Stimulated activated CD8-positive, alpha-beta memory T cell treated with anti-CD3 and anti-CD28 coated beads, Interleukin-12 subunit alpha, Interleukin-12 subunit beta, amount 100 ng/mL, for 1 hour (primary cell): ENCODE data around the gene KCND1.
A peak's percentile ranks its signal among the peaks of the same experiment; 100 is the strongest.

Experiments used
- DNase-seq: peaks from one replicate; pipeline ENCODE4 v3.0.0-alpha.2; 2020; ENCODE audit warnings: low read depth

KCND1 gene

DNA sequence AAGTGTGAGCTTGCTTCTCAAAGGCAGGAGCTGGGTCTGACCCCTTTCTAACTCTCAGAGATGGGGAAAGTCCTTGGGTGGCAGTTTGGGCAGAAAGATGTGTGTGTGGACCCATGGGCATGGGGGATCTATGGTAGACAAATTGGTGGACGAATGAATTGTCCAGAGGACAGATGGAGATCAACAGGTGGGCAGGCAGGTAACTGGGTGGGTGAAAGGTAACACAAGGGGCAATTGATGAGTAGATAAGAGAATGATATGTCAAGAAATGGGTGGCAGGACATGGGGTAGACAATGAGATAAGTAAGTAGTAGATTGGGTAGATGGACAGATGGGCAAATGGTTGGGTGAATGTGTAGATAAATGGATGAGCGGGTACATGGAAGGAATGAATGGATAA is 2.9 kb upstream of the KCND1 start:
- DNase-seq = no peak

DNA sequence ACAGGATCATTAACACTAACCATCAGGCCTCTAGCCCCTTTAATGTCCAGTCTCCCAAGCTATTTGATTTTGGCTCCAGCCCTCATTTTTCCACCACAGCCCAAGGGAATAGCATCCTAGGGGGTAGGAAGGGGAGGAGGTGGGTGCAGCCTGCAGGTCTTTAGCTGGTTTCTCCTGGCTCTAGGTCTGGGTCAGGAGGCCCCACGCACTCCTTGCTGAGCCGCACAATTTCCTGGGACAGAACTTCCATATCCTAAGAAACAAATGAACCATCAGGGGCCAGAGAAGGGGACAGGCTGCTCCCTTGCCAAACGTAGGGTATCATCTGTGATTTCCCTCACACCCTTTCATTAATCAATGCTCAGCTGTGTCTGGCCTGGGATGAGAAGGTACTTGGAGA is 2.4 kb upstream of the KCND1 start:
- no peak for DNase-seq

DNA sequence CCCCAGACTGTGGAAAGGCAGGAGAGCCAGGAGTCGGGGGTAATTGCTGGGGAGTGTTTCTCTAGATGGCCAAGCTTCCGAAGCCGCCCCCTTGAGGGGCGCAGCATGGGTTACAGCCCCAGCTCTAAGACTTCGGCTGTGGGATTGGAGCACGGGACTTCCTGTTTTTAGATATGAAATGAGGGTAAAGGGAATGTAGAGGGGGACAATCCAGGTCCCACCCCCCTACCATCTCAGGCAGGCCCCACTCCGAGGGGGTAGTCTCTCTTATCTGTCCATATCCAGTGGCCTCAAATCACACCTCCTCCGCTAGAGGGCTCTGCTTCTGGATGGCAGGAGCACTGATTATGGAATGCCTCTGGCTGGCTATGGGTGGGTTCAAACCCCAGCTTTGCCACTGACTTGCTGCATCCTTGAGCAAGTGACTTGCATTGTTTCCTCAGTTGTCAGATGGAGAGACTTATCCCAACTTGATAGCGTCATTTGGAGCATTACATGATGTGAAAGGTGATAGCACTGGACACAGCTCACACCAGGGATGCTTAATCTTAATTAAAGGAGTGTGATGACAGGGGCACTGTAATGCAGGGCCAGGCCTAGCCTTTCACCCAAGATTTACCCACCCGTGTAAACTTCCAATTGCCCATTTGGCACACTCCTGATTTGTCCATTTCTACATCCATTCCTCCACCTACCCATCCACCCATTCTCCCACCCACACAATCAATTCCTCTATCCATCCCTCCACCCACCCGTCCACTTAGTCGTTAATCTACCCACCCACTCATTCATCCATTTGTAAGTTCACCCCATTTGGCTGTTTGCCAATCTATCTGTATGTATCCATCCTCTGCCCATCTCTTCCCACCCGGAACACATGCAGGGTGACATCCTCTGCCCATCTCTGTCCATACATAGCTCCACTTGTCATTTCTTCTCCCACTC is 848 bp upstream of the KCND1 start:
- DNase-seq = no peak

DNA sequence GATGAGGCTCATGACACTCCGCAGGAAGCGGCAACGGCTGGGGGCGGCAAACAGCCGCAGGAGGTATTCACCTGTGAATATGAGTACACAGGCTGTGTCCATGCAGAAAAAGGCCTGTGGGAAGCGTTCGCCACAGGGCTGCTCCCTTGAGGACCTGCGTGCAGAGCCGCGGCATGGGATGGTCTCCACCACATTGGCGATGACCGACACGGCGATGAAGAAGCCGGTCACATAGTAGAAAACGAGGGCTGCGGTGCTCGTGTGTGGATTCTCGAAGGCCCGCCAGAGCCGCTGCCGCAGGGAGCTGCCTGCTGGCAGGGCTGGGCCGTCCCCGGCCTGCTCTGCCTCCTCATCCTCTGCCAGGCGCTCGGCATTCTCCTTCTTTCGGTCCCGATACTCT is 2.2 kb downstream of the KCND1 start:
- DNase-seq = no peak

DNA sequence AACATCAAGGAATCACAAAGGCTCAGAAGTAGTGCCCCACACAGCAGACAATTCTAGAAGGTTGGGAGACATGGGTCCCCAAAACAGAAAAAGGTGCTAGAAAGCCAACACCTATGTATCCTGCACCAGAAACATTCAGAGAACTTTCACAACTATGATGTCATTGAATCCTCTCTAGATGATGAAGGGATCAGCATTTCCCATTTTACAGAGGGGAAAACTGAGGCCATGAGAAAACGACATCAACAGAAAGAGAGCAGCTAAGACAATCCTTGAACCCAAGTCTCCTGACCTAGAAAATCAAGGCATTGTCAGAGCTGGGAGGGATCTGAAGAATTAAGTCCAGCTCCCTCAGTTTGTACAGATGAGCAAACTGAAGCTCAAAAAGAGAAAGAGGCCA is 3.3 kb downstream of the KCND1 start:
- no peak for DNase-seq

DNA sequence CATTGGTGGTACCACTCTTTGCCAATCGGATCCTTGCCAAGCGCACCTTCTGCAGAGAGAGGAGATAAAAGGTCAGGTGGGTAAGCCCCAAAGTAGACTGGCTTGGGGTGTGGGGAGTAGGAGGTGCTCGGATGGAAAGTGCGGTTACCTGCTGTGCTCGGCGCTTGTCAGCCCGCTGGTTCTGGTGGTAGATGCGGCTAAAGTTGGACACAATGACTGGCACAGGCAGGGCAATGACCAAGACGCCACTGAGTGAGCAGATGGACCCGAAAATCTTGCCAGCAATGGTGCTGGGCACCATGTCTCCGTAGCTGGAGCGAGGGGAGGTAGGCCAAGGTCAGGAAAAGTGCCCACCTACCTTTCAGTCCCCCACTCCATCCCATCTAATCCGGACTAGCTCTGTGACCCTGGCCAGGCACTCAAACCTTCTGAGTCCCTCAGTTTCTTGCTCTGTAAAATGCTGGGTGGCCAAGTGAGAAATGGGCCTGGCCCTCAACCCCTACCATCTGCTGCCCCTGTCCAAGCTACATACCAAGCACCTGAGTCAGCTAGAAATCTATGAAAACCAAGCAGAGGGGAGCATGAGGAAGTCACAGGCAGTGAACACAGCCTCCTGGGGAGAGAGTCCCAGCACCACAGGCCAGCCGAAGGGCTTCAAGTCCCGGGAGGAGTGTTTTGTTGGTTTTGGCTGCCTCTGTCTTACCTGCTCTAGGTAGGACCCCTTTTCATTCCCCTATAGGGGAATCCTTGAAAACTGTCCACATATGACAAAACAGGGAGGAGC is 4.7 kb downstream of the KCND1 start:
- DNase-seq = no peak

DNA sequence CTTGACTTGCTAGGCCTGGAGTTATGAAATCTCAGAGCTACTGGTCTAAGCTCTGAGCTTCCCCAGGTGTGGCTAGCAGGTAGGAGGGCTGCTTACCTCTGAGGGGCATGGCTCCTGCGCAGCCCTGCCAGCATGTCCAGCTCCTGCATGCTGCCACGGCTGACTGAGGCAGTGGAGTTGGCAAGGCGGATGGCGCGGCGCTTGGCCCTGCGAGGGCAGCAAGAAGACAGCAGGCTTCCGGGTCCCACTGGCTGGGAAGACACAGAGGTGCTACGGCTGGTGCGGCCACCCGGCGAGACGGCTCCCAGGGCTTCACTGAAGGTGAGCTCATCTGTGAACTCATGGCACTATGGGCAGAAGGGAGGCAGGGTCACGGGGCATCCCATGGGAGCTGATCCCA is 5.7 kb downstream of the KCND1 start:
- no peak for DNase-seq

DNA sequence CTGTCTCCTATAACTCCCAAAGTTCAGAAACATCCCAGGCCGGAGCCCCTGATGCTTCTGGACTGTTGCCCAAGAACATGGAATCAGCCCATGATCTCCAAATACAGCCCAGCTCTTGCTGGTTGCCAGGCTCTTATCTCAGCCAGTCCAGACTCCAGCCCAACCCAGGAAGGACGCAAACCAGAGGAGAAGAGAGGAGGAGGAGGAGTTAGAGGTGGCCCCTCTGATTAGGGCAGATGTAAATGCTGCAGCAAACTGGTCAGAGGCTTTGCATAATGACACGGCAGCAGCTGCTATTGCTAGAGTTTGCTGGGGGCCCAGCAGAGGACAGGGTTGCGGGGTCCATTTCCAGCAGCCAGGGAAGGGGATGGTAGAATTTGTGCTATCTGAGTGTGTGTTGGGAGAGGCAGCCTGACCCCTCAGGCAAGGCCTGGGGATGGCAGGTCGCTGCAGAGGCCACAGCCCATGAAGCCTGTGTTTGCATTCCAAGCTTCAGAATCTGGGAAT is 10.0 kb downstream of the KCND1 start:
- DNase-seq = no peak

DNA sequence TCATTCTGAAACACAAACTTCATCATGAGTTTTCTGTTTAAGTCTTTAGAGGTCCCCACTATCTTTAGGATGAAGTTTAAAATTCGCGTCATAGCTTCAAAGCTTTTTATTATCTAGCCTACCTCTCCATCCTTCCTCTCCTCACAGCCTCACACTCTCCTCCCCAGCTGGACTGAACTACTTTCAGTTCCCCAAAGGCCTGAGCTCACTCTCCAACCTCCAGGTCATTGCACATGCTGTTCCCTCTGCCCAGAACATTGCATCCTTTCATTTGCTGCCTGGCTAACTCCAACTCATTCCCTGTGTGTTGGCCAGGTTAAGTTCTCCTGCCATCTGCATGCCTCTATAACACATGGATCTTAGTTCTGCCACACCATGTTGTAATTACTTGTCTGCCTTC is 11.4 kb downstream of the KCND1 start:
- DNase-seq = no peak

DNA sequence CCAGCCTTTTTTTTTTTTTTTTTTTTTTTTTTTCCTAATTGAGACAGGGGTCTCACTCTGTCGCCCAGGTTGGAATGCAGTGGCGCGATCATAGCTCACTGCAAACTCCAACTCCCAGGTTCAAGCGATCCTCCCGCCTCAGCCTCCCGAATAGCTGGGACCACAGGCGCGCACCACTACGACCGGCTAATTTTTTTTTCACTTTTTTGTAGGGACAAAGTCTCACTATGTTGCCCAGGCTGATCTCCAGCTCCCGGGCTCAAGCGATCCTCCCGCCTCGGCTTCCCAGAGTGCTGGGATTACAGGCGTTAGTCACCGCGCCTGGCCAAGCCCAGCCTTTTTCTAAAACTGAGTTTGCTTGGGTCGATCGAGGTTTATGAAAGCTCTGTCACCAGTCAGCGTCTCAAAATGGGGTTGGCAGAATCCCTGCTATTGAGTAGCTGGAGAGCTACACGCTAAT is 13.0 kb downstream of the KCND1 start:
- no peak for DNase-seq

DNA sequence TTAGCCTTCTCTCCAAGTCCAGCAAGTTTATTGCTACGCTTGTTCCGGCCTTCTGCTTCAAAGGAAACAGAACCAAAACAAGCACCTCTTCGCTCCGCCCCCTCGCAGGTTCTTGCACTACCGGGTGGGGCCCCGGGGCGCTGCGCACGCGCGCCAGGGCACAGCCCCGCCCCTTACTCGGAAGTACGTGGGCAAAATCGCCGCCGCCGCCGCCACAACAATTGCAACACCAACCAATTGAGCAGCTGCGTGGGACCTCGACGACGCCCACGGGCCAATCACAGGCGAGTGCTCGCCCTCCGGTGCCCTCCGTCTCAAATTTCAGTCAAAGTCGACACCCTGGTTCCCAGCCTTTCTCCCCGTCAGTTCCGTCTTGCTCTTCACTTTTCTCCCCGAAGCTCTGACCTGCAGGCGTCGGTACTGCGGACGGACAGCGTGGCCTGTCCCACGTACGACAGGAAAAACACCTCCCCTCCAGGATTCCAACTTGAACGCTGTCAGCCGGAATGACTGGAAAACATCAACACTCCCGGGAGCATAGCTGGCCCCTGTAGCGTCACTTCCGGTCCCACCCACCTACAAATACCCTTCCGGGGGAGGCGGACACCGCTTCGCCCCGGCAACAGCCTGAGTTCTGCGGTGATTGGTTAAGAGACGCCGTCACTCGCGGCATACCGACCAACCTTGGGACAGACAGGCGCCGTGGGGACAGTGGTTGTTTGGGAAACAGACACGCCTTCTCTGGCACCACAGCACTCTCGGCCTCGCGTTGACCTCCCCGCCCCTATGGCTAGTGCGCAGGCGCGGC is 13.6 kb downstream of the KCND1 start:
- DNase-seq = peak; percentile 85

DNA sequence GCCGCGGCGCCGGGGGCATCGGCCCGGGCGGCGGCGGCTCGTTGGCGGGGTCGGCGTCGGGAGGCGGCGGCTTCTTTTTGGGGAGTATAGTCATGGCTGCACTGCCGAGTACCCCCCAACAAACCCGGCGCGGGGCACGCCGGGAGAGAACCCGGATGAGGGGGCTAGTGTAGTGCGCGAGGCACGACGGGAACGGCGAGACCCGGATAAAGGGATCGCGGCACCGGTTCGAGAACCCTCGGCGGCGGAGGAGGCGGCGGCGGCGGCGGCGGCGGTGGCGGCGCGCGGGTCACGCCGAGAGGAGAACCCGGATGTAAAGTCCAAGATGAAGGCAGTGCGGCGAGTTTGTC is 14.2 kb downstream of the KCND1 start, which contains the start of gene OTUD5:
Gene OTUD5 (minus strand): TSS at position 131 of the 350 bp plus-strand sequence. CDS start 37 bp downstream, at position 94.
- DNase-seq = peak; percentile 60

DNA sequence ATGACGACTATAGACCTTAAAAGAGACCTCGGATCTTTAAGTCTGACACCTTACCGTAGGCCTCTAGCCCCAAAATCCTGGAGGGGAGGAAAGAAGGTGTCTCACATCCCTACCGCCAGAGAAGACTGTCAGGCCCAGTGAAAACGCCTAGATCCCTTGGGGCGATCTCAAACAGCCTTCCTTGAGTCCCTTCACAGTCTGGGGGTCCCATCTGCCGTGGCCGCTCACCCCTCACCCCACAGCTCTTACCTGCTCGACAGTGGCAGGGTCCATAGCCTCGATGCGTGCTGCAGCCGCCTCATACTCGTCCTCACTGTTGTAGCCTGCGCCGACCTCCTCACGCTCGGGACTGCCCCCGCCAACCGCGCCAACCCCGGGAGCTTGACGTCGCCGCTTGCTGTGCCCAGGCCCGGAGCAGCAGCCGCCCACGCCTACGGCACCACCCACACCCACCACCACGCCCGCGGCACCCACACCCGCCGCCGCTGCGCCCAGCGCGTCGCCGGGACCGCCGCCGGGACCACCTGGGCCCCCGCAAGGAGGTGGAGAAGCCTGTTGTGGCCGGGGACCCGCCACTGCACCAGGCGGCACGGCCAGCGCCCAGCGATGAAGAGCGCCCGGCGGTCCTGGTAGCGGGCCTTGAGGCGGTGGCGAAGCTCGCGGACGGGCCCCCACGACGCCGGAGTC is 14.8 kb downstream of the KCND1 start:
- DNase-seq = no peak

DNA sequence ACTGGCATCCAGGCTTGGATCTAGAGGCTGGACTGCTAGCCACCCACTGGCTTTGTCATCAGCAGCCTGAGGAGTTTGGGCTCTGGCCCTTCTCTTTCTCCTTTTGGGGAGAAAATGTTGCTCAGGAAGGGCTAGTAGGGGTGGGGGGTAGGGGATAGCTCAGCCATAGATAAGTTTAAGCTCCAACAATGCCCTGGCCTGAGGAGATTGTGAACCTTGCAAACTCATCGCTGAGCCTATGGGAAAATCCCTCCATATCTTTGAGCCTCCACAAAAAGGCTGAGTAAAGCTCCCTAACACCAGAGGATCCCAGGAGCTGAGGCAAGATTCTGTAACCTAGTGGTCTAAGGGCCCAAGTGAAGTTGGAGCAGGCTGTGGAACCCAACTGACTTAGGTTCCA is 23.1 kb downstream of the KCND1 start:
- DNase-seq = no peak

DNA sequence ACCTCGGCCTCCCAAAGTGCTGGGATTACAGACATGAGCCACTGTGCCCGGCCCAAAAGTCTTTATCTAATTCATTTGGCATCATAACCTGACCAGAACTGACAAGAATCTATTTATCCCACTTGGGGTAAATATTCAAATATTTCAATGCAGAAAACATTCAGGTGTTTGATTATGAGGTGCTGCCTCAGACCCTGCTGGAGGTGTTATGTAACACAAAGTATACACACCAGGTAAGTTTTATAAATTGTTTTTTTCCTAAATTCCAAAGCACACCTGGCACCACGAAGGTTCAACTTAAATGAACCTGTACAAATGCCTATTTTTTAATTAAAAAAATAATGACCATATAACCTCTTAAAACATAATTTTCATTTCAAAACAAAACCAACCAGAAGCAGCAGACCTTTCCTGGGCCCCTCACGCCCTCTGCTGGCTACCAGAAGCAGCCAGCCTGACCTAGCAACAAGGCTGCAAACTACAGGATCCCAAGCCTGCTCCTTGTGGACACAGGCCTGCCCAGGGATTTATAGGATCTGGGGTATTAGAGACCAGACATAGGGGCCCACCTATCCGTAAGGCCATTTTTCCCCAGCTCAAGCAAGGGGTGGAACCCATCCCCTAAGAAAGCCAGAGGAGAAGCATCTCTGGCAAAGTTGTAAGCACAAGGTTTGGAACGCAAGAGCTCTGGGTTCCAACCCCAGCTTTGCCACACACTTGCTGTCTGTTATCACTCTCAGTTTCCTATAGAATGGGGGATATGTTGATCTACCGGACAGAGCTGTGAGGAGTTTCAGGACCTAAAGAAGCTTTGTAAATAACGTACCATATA is 25.9 kb downstream of the KCND1 start:
- DNase-seq = no peak

DNA sequence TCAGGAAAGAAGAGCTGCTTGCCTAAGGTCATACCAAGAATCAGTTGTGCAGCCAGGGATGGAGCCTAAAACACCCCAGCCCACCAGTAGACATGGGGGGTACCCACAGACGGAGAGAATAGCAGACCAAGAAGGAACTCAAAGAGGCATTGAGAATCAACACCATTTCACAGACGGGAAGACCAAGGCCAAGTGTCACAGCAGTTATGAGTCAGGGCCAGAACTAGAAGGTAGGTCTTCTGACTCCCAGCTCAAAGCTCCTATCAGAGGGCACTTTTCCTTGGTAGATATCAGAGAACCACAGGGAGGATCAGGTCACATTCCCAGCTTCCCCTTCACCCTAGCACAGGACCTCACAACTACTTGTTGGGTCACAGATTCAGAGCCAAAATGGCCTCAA is 28.7 kb downstream of the KCND1 start:
- DNase-seq = no peak

DNA sequence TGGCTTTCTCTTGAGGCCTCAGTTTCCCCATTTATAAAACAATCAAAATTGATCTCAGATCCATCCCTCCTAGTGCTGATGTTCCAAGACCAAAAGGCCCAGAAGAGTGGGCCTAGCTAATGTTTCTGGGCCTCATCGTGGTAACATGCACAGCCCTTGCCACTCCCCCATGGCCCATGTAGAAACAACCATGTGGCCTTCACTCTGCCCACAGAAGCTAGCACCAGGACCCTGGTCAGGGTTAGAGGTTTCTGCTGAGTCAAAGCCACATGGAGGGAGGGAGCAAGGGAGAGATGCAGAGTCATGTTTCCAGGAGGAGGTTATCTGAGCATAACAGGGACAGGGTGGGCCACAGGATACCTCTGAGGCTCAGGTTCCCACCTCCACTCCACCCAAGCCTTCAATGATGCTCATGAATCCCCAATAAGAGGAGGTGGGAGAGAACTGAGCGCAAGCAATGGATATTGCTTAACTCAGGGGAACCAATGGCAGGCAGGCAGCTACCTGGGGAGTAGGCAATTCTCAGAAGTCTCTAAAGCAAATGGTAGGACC is 31.2 kb downstream of the KCND1 start:
- no peak for DNase-seq

DNA sequence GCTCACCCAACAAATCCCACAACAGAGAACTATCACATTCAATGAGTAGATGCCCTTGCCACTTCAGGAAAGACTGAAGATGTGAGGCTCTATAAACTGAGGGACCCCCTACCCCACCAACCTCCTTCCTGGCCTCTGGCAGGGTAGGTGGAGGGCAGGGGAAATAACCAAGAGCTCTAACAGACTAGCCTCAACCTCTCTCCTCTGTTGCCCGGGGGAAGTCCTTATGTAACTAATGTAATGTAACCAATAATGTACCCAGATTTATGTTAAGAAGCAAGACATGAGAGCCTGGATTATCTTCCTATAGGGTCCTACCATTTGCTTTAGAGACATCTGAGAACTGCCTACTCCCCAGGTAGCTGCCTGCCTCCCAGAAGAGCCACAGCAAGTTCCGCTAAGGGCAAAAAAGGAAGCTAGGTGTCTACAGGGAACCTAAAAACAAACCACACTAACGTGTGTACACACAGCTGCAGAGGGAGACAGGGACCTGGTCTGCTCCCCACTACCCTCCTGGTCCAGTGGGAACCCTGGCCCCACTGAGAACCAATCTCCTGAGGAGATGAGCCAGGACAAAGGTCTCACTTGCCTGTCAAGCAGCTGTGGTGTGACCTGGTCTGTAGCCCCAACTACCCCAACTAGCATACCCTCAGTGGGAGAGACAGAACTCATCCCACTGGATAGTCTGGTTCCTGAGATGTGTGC is 32.0 kb downstream of the KCND1 start:
- no peak for DNase-seq

DNA sequence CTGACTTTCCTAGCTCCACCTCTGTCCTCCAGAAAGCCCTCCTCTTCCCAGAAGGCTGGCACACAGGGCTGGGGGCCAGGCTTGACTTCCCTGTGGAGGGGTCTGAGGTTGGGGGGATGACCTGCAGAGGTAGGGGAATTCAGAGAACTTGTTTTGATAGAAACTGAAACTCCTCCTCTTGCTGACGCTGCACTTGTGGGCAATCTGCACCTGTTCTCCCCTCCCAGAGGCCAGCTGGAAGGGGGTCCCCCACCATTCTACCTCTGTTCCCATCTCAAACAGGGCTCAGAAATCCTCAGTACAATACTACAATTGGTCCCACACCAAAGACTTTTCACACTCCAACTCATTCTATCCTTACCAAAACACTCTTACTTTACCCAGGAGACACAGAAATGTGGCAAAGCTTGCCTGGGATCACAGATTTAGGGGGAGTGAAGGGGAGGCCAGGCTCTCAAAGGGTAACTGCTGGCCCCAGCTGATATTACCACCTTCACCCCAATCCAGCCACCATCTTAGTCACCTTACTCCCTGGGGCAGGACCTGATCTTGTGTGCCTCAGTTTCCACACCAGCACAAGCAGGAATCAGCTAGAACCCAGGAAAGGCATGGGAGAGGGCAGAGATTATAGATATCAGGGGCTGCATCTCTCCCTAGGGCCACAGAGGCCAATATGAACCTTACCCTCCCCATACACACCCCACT is 32.8 kb downstream of the KCND1 start:
- no peak for DNase-seq
